MM.1S (cell line): Measurements from ENCODE around the gene SERPINB1.

Experiments used
- DNase-seq: peaks from one replicate; pipeline ENCODE4 v3.0.0-alpha.2; 2015
- H2AFZ ChIP-seq: fragments of 300-600 bp; sonication (generic); 2 replicates; pipeline ENCODE4 v1.6.0; 2016; ENCODE audit warnings: antibody characterized with exemption, low read length
- H3F3A ChIP-seq: fragments of 300-600 bp; sonication (generic); 2 replicates; pipeline ENCODE4 v1.6.1; 2016; ENCODE audit warnings: mild to moderate bottlenecking, antibody characterized with exemption, low read length, moderate library complexity, mixed read lengths; ENCODE audit not compliant: insufficient read depth
- H3K27ac ChIP-seq: fragments of 300-600 bp; sonication (generic); 2 replicates; pipeline ENCODE4 v1.5.1; 2016; ENCODE audit warnings: mild to moderate bottlenecking, low read length
- H3K27me3 ChIP-seq: fragments of 300-600 bp; sonication (generic); replicated peaks from 2 replicates; pipeline ENCODE4 v1.6.0; 2016; ENCODE audit warnings: low read length; ENCODE audit not compliant: insufficient read depth
- H3K36me3 ChIP-seq: fragments of 300-600 bp; sonication (generic); replicated peaks from 2 replicates; pipeline ENCODE4 v1.6.1; 2016; ENCODE audit warnings: mild to moderate bottlenecking, low read length, mixed read lengths; ENCODE audit not compliant: insufficient read depth
- H3K4me1 ChIP-seq: fragments of 300-600 bp; sonication (generic); 2 replicates; pipeline ENCODE4 v1.6.1; 2016; ENCODE audit warnings: low read length, mixed read lengths
- H3K4me2 ChIP-seq: fragments of 300-600 bp; sonication (generic); 2 replicates; pipeline ENCODE4 v1.6.0; 2016; ENCODE audit warnings: low read depth, low read length
- H3K4me3 ChIP-seq: fragments of 300-600 bp; sonication (generic); 2 replicates; pipeline ENCODE4 v1.5.1; 2016; ENCODE audit warnings: low read length, mixed read lengths
- H3K79me2 ChIP-seq: fragments of 300-600 bp; sonication (generic); 2 replicates; pipeline ENCODE4 v1.6.1; 2016; ENCODE audit warnings: mixed run types, low read length, mixed read lengths
- H3K9ac ChIP-seq: fragments of 300-600 bp; sonication (generic); 2 replicates; pipeline ENCODE4 v1.6.1; 2016; ENCODE audit warnings: low read length, mixed read lengths
- H3K9me2 ChIP-seq: fragments of 300-600 bp; sonication (generic); replicated peaks from 2 replicates; pipeline ENCODE4 v1.6.1; 2016; ENCODE audit warnings: mild to moderate bottlenecking, low read length, mixed read lengths; ENCODE audit not compliant: insufficient read depth
- H3K9me3 ChIP-seq: fragments of 300-600 bp; sonication (generic); replicated peaks from 2 replicates; pipeline ENCODE4 v1.6.1; 2016; ENCODE audit warnings: mild to moderate bottlenecking, low read length, mixed read lengths; ENCODE audit not compliant: insufficient read depth
- H4K20me1 ChIP-seq: fragments of 300-600 bp; sonication (generic); 2 replicates; pipeline ENCODE4 v1.6.1; 2016; ENCODE audit warnings: mild to moderate bottlenecking, low read length, moderate library complexity, mixed read lengths; ENCODE audit not compliant: insufficient read depth
- CTCF ChIP-seq: fragments of 300-600 bp; sonication (generic); IDR thresholded peaks from 2 replicates; pipeline ENCODE4 v1.5.1; 2016; ENCODE audit warnings: antibody characterized with exemption, low read length, mixed read lengths
- EZH2 ChIP-seq: fragments of 300-600 bp; sonication (generic); optimal IDR thresholded peaks from 2 replicates; pipeline ENCODE3; 2017; ENCODE audit warnings: low read depth, mild to moderate bottlenecking, antibody characterized with exemption, low read length, mixed read lengths
- EZH2phosphoT487 ChIP-seq: fragments of 300-600 bp; sonication (generic); IDR thresholded peaks from 2 replicates; pipeline ENCODE4 v1.6.1; 2018; ENCODE audit warnings: antibody characterized with exemption, low read length

SERPINB1 gene

DNA sequence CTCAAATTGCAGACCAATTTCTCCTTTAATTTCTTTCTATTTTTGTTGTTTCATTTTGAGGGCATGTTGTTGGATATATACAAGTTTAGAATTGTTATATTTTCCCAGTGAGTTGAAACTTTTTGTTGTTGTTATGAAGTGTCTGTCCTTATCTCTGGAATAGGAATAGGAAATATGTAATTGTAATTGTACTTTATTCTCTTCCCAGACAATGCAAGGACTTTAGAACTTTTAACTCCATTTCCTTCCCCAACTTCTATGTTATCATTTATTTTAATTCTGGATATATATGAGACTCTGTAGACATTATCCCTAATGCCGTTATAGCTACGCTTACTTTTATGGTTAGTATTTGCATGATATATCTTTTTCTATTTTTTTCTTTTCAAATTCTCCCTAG, 12.4 kb downstream of the SERPINB1 start:
- no peak overlapping the region for H3K4me3 ChIP-seq
- no peaks in the 10 kb centered on the region for H4K20me1 ChIP-seq
- no peaks in the 10 kb centered on the region for H3K4me1 ChIP-seq
- no peaks in the 10 kb centered on the region for H3K27me3 ChIP-seq
- no peaks in the 10 kb centered on the region for H3K9me2 ChIP-seq
- TF ChIP-seq EZH2phosphoT487 (no peak), EZH2 (no peak), CTCF (no peak)
- H3K79me2 ChIP-seq: no peaks in the 10 kb centered on the region
- no peak for DNase-seq
- no peak overlapping the region for H3K27ac ChIP-seq
- H3F3A ChIP-seq: no peaks in the 10 kb centered on the region
- H3K9ac ChIP-seq: no peak overlapping the region
- no peaks in the 10 kb centered on the region for H3K36me3 ChIP-seq
- no peak overlapping the region for H3K4me2 ChIP-seq
- no peak overlapping the region for H2AFZ ChIP-seq
- no peaks in the 10 kb centered on the region for H3K9me3 ChIP-seq

GRCh38 chr6:2828629-2829028, 13.0 kb downstream of the SERPINB1 start:
- Histone ChIP-seq H3K9me2 (no peaks in the 10 kb centered on the region), H3K36me3 (no peaks in the 10 kb centered on the region), H3K4me2 (no peak overlapping the region), H3K4me1 (no peaks in the 10 kb centered on the region), H3K79me2 (no peaks in the 10 kb centered on the region), H3K4me3 (no peak overlapping the region), H2AFZ (no peak overlapping the region), H4K20me1 (no peaks in the 10 kb centered on the region), H3F3A (no peaks in the 10 kb centered on the region), H3K9me3 (no peaks in the 10 kb centered on the region), H3K9ac (no peak overlapping the region), H3K27ac (no peak overlapping the region), H3K27me3 (no peaks in the 10 kb centered on the region)
- no peak for DNase-seq
- TF ChIP-seq CTCF: no peak
- TF ChIP-seq EZH2phosphoT487: no peak
- no peak for TF ChIP-seq EZH2

GRCh38 chr6:2827142-2827541, 14.5 kb downstream of the SERPINB1 start:
- DNase-seq: no peak
- no peaks in the 10 kb centered on the region for H3K36me3 ChIP-seq
- TF ChIP-seq CTCF: no peak
- TF ChIP-seq EZH2phosphoT487: no peak
- TF ChIP-seq EZH2: no peak

More at GRCh38 chr6:2827142-2827541, 14.5 kb downstream of the SERPINB1 start:
- Histone ChIP-seq H3K4me2 (no peak overlapping the region), H3F3A (no peaks in the 10 kb centered on the region), H3K27ac (no peak overlapping the region), H3K9me3 (no peaks in the 10 kb centered on the region), H3K79me2 (no peaks in the 10 kb centered on the region), H3K27me3 (no peaks in the 10 kb centered on the region), H4K20me1 (no peaks in the 10 kb centered on the region), H3K4me1 (no peaks in the 10 kb centered on the region), H3K9ac (no peak overlapping the region), H3K4me3 (no peak overlapping the region), H3K9me2 (no peaks in the 10 kb centered on the region), H2AFZ (no peak overlapping the region)
